ENCODE results near the gene SEC31A.

GRCh38 chr4:82802911-82803310, 88.0 kb downstream of the SEC31A start:
- TF ChIP-seq CTCF (IDR thresholded peaks at IDR 0.05) = no peak
- no peak for TF ChIP-seq EP300 (IDR thresholded peaks at IDR 0.05)
